ENCODE data around the gene SAXO1.

DNA sequence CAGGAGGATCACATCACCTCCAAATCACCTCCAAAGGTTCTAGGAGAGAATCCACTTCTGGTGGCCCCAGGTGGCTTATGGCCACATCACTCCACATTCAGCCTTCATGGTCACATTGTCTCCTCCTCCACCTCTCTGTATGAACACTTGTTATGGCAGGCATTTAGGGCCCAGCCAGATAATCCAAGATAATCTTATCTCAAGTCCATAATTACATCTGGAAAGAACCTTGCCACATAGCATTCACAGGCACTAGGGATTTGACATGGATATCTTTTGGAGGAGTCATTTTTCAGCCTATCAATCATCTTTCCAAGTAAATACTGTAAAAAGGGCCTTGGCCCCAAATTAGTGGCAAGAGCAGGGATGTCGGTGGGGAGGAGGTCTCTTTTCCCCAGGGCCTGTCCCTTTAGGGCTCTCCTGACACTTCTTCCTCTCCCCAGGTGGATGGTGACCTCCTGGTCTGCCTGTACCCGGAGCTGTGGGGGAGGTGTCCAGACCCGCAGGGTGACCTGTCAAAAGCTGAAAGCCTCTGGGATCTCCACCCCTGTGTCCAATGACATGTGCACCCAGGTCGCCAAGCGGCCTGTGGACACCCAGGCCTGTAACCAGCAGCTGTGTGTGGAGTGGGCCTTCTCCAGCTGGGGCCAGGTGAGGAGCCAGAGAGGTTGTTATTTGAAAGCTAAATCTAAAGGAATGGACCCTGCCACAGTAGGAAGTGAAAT lies 140.9 kb downstream of the SAXO1 start:
- TF ChIP-seq, protein P1, sequence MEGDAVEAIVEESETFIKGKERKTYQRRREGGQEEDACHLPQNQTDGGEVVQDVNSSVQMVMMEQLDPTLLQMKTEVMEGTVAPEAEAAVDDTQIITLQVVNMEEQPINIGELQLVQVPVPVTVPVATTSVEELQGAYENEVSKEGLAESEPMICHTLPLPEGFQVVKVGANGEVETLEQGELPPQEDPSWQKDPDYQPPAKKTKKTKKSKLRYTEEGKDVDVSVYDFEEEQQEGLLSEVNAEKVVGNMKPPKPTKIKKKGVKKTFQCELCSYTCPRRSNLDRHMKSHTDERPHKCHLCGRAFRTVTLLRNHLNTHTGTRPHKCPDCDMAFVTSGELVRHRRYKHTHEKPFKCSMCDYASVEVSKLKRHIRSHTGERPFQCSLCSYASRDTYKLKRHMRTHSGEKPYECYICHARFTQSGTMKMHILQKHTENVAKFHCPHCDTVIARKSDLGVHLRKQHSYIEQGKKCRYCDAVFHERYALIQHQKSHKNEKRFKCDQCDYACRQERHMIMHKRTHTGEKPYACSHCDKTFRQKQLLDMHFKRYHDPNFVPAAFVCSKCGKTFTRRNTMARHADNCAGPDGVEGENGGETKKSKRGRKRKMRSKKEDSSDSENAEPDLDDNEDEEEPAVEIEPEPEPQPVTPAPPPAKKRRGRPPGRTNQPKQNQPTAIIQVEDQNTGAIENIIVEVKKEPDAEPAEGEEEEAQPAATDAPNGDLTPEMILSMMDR (IDR thresholded peaks at IDR 0.05), result no peak
- no peak for TF ChIP-seq POLR2A (IDR thresholded peaks at IDR 0.05)
